NCI-H82 (cell line): ENCODE data around the gene BEGAIN.

Experiments
- DNase-seq: peaks from one replicate; lab custom pipeline; 2025; lab: John Stamatoyannopoulos, UW

BEGAIN gene

DNA sequence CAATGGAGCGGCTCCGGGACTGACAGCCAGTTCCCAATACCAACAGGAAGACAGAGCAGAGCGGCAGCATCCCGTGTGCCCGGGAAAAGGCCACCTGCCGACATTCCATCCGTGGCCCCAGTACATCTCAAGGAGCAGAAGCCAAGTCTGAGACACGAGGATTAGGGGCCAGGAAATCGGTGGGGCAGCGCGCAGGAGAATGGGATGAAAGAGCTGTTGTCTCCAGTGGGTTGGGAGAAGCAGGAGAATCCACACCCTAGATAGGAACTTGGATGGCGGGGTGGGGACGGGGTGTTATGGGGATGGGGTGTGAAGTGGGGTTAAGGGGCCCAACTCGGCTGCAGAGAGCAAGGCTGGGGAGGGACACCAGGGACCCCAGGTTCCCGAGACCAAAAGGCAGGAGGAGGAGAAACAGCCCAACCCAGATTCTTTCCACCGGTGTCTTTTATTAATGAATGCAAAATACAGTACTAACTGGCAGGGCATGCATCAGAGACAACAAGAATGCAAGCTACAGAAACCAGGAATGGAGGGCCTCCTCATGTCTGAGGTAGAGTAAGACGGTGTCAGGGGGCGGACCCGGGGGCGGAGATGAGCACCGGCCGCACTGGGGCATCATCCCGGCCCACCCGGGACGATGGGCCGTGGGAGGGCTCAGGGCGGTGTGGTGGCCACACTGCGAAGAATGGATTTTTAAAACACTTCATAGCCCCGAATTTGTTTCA lies 50.3 kb downstream of the BEGAIN start:
- DNase-seq = no peak

DNA sequence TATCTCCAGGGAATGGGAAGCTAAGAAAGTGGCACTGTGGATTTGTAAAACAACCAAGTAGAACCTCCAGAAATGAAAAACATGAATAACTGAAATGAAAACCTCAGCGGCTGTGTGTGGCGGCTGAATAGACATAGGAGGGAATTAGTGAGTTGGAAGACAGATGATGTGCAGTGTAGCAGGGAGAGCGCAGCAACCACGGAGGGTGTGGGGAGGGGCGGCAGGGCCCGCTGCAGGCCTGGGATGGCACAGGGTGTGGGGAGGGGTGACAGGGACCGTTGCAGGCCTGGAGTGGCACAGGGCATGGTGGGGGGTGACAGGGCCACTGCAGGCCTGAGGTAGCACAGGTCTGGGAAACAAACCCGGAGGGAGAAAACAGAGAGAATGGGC lies 51.1 kb downstream of the BEGAIN start:
- no peak for DNase-seq

DNA sequence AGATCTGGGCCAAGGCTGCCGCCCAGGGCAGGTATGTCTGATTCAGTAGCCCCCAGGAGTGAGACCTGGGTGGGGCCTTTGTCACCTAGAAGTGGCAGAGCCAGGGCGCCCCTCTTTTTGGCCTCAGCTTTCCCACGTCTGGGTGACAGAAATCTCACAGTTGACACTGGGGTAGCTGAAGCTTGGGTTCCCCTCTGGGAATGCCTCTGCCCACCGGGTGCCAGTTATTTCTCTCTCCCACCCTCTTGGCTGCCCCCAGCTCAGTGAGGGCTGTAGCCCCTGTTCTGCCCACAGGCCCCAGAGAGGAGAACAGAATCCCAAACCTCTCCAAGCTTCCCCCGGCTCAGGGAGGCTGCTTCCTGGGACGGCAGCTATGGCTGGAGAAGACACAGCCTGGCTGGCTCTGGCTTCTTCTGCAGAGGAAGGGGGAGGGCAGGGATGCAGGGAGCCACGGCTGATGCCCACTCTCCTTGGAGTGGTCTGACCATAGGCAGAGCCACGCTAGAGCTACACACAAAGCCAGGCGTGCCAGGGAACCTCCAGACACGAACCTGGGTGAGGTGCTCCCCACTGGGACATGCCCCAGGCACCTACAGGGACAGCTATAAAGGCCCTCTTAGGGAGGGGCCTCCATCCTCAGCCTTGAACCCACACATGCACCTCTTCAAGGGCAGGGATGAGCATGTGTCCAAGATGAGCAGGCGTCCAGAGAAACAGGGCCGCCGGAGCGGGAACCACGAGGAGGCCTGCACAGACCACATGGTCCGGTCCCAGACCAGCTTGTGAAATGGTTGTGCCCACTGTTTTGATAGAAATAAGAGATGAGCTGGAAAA lies 51.7 kb downstream of the BEGAIN start:
- DNase-seq = no peak

DNA sequence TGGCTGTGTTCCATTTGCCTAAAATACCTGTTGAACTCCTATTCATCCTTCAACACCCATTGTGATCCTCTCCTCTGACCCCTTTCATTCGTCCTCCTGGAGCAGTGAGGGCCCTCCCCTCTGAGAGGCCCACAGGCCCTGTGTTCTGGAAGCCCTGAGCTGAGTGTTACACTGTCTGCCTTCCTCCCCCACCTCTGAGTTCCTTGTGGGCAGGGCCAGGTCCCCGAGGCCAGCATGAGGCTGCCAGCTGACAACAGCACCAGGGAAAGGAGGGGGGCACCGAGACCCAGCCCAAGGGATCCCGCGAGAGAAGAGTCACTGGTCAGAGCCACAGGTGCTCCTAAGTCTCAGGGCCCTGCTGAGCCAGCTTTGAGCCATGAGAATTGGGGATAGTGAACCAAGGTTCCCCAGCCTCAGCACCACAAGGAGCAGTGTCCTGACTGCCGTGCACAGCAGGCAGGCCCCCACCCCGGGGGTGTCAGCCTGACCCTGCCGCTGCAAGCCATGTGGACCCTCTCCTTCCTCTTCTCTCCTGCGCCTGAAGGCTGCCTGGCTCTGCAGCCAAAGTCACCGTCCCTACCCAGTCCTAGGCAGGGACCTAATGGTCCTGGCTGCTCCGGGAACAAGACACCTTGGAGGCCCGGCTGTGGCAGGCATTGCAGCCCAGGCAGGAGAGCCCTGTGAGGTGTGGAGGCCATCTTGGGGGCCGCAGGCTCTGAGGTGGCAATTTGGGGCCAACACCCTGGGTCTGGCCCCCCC lies 52.5 kb downstream of the BEGAIN start:
- no peak for DNase-seq

DNA sequence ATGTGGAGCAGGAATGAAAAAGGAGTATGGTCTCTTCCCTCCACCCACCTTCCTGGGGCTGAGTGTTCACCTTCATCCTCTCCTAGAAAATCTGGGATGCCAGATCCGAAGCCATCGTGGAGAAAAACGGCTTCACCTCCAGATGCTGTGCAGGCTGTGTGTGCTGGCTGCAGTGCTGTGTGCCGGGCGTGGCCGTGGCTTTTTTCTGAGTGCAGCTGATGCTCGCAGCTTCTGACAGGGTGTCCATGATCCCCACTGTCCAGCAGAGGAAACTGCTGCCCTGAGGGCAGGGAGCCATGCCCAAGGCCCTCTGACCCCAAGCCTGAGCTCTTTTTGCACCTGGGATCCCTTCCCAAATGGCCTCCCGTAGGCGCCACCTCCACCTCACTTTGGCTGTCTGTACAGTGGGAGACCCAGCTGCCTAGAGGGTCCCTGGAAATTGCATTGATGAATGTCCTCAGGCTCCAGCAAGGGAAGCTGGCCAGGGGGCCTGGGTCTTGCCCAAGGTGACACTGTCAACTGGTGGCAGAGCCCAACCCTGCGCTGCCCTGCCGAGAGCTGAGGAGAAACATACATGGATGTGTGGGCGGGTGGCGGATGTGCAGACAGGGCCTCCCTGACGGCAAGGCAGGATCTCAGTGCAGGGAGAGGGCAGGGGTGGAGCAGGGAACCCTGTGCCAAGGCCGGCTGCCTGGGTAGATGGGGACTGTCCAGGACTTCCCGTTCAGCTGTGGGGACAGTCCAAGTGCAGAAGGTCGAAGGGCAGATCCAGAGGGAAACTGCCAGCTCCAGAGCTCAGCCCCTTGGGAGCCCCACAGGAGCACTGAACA lies 53.3 kb downstream of the BEGAIN start:
- no peak for DNase-seq

DNA sequence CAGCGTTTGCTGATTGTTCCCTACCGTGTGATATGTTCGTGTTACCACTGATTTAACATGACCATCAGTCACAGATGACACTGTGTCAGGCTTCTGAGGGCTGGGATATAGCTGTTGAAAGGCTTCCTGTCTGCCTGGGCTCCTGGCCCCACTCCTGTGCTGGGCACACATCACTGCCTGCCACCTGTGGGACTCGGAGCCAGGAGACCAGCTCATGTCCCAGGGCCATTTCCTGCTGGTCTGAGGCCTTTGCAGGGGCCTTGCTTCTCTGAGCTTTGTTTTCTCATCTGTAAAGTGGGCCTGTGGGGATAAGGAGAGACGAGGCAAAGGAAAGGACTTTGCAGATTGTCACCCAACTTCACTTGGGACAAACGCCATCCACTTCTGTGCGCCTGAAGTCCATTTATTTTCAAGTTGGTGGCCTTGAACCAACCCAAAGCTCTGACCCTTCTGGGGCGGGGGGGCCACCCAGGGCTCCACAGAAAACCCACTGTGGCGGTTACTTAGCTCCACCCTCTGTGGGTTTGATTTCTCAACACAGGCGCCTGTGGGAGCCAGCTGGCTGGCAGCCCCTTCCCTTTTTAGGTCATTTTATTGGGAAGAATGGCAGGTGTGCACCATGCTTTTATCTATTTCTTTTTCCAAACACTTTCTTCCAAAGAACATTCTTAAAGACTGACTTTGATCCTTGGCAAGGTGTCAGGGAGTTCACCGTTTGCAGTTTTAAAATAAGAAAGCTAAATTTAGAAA lies 54.1 kb downstream of the BEGAIN start:
- DNase-seq = no peak

DNA sequence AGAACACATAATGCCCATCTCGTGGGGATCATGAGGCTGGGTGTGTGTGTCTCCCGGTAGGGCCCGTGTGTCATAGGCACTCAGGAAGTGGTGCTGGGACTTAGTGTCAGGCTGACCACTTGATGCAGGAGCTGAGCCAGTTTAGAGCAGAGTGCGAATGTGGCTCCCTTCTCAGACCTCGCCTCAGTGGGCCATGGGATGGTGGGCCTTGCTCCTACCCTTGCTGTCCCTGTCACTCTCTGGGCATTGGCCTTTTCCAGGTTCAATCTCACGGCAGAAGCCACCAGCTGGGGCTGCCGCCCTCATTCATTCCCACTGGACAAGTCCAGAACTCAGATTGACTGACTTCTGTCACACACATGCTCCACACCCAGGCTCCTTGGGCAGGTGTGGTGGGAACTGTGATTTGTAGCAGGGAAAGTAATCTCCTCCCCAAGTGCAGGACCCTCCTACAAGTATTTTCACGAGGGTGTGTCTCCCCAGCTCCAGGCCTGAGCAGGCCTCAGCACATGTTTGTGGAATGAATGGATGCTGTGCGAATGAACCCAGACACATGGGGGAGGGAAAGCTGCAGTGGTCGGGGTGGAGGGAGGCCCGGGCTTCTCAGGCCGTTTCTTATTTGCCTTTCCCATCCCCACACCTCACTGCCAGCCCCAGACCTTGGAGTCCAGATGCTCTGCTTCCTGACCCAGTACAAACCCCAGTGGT lies 54.9 kb downstream of the BEGAIN start:
- no peak for DNase-seq

DNA sequence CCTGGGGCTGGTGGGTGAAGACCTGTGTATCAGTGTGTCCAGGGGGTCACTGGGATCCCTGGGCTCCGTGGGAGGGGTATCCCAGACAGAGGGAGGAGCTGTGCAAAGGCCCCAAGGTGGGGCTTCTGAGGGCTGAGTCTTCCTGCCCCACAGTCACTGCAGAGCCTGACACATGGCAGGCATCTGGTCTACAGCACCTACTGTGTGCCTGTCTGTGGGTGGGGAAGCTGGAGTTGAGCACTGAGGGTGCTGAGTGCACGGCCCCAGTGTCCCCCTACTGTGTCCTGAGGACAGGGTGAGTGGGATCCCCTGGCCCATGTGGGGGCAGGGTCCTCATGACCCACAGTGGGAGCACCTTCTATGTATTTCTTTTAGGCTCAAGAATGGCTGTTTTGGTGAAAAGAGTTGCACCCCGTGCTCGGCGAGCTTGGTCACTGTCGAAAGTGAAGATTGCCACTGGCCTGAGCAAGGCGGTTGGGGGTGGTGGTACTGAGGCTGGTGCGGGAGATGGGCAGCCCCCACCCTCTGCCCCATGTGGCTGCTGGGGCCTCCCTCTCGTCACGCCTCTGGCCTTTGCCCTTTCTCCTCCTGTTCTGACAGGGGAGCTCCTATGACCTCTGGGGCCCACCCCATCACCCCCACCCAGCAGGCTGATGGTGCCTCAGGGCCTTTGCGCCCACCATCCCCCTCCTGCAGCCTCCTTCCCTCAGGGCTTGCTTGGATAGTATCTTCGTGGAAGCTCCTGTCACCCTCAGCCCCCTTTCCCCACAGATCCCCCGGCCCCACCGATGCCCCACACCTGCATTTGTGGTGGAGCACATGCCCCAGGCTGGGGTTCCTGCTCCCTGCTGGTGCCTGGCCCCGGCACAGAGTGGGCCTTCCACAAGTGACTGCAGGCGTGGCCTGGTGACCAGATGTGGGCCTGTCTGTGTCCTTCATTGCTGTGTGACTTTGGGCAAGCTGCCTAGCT lies 55.8 kb downstream of the BEGAIN start:
- no peak for DNase-seq

DNA sequence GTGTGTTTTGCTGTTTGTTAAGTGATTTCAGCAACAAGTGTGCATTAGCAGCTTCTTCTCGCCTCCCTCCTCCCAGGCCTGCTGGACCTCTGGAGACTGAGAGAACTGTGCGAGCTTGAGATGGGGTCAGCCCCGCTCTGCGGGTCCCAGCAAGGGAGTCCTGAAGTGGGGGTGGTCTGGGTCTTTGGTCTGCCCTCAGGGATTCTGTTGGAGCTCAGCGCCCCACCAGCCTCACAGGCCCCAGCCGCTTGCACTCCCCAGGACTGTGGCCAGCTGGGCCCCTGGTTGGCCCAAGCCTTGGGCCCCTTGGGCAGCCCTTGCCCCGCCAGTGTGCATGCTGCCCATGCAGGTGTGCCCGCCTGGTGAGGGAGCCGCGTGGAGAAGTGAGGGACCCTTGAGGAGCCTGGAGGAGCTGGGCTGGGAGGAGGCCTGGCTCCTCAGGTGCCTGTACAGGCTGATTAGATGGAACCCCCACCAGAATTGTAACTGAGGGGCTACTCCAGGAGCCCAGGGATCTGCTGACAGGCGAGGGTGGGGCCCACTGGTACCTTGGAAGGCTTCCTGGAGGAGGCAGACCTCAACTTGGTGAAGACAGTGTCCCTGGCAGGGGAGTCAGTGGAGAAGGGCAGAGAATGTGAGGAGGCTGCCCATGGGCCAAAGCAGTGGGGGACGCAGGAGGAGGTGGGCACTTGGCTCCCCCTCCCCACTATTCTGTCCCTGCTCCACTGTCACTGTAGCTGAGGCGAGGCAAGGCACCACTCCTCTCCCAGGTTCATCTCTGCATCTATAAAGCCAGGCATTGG lies 56.7 kb downstream of the BEGAIN start:
- no peak for DNase-seq

DNA sequence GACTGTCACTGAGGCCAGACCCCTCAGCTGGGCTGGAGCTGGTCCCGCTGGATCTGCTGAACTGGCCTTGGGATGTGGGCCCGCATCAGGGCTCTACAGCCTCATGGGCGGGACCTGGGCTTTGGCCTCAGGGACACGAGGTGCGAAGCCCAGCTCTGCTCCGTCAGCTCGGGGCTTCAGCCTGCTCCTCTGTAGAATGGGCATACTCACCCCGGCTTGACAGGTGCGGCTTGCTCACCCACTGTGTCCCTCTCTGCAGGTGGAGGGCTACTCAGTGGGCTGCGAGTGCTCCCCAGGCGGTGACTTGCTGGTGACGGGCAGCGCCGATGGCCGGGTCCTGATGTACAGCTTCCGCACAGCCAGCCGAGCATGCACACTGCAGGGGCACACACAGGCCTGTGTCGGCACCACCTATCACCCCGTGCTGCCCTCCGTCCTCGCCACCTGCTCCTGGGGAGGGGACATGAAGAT lies 57.6 kb downstream of the BEGAIN start:
- no peak for DNase-seq

DNA sequence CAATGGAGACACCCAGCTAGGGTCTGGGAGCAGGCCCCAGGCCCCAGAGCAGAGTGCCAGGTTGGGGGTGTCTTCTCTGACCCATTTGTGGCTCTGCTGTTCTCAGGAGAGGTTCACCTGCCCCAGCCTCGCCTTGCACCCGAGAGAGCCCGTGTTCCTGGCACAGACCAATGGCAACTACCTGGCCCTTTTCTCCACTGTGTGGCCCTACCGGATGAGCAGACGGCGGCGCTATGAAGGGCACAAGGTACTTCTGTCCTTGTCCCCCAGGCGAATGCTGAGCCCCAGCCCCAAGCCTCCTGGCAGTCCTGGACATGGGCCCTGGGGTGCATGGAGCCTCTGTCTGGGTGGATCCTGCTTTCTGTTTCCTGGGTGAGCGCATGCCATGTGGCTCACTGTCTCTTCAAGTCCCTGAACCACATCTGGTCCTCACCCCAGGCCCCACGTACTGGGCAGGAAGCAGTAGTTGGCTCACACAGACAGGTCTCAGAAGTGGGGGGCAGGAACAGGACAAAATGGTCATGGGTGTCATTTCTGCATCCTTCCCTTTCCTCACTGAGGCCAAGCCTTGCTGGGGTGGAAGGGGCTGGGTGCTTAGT lies 58.2 kb downstream of the BEGAIN start:
- DNase-seq = no peak

DNA sequence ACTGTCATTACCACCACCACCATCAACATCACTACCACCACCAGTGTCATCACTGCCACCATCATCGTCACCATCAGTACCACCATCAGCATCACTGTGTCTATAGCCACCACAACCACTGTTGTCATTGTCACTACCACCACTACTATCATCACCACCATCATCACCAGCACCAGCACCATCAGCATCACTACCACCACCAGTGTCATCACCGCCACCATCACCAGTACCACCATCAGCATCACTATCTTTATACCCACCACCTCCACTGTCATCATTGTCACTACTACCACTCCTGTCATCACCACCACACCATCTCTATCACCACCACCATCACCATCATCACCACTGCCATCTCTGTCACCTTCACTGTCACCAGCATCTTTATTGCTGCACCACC lies 60.6 kb downstream of the BEGAIN start:
- DNase-seq = no peak

DNA sequence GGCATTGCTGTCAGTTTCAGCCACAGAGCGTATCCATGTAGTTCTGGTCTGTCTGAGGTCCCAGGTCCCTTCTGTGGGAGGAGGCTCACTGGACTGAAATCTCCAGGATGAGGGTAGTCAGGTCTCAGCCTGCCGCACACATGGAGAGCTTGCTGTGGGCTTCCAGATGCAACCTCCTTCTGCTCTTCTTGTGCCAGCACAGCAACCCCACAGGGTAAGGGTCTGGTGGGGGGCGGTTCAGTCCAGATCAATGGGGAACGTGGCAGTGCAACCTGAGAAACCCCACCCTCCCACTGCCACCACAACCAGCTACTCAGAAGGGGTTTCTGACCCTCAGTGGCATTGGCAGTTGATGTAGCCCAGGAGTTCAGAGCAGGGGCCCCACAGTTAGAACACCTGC lies 61.2 kb downstream of the BEGAIN start:
- no peak for DNase-seq

DNA sequence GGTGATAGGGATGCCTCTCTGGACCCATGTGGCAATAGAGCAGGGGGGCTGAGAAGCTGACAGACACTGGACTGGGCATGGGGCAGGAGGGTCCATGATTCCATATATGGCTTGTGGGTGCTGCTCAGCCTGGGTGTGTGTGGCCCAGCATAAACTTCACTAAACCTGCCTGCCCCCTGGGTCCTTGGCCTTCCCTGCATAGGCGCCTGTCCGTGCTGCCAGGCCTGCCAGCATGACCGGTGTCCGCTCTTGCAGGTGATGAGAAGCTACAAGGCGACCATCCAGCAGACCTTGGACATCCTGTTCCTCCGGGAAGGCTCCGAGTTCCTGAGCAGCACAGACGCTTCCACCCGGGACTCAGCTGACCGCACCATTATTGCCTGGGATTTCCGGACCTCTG lies 61.6 kb downstream of the BEGAIN start:
- DNase-seq = no peak

DNA sequence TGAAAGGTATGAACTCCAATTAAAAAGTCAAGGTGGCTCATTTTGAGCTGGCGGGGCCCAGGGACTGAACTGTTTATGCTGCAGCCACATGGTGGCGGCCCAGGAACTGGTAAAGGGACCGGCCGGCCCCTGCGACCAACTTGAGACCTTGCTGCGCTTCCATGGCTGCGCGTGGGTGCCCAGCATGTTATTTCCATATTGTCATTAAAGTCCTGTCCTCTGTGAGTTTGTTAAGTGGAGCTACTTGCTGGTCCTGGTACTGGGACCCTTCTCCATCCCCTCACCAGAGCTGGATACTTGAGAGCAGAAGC lies 62.3 kb downstream of the BEGAIN start:
- DNase-seq = no peak

DNA sequence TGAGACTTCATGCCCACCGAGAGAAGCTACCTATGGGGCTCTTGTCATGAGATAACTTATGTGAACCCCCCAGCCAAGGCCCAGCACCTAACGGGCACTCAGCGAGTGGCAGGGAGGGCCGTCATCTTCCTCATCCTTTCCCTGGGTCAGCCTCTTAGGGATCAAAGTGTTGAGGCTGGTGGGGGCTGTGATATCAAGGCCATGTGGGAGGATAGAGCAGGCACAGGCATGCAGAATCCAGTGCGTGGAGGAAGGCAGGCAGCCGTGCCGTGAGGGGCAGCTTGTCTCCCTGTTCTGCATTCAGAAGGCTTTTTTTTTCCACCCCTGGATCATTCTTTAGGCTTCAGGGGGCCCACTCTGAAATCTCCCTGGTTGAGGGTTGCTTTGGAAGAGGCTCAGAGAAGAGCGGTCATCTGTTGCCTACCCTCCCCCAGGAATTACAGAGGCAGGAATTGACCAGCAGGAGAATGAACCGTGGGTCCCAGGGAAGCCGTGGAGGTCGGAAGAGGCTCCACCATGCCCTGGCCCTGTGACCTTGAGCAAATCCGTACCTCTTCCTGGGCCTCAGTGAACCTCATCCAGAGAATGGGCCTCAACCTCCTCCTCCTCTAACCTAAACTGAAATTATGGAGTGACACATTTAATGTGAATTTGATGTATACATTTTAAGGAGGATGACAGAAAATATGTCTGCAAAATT lies 62.8 kb downstream of the BEGAIN start:
- no peak for DNase-seq

DNA sequence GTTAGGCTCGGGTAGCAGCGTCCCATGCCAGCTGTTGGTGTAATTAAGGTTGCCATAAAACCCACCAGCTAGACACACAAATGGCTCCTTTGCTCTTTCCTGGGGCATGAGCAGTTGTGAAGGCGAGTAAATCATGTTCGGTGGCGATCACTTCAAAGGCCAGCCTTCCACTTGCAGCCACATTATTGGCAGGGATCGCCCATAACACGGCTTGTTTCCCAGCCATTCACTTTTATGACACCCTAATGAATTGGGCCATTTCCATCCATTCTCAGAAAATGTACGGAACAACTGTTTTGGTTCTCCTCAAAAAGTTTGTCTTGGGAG lies 63.4 kb downstream of the BEGAIN start:
- DNase-seq = no peak
